GM21515 (cell line): ENCODE data around the gene RIOK1.
A peak's percentile ranks its signal among the peaks of the same experiment; 100 is the strongest.
"Not testable (repeated sequence)": the region's sequence is repeated elsewhere in the genome, so short reads cannot be mapped to it uniquely, and the experiment has no call there.

Source experiments
- ATAC-seq: cut with Tn5 transposase; IDR thresholded peaks from one replicate; pipeline ENCODE4 v1.9.1; 2021; ENCODE audit not compliant: unreplicated experiment

RIOK1 gene

GRCh38 chr6:7389451-7390225 lies at the start of gene RIOK1, which contains the start of gene CAGE1:
TSS of gene RIOK1 (plus strand) at chr6:7389808. CDS start at chr6:7390003, 195 bp downstream.
TSS of gene CAGE1 (minus strand) at chr6:7389742. CDS start at chr6:7387173, 2,569 bp downstream.
- ATAC-seq = peak; percentile 97

GRCh38 chr6:7341271-7341670 lies 48.3 kb upstream of the RIOK1 start:
- no peak for ATAC-seq

- no peak for ATAC-seq
Measured at GRCh38 chr6:7341989-7342742, 47.4 kb upstream of the RIOK1 start.

GRCh38 chr6:7343546-7344475 lies 45.8 kb upstream of the RIOK1 start:
- no peak for ATAC-seq

GRCh38 chr6:7344773-7345450 lies 44.7 kb upstream of the RIOK1 start:
- not testable (repeated sequence) for ATAC-seq

GRCh38 chr6:7347551-7347997 lies 42.0 kb upstream of the RIOK1 start:
- ATAC-seq = not testable (repeated sequence)

- ATAC-seq = not testable (repeated sequence)
Measured at GRCh38 chr6:7350591-7350990, 39.0 kb upstream of the RIOK1 start.

- not testable (repeated sequence) for ATAC-seq
Measured at GRCh38 chr6:7351916-7352315, 37.7 kb upstream of the RIOK1 start.

GRCh38 chr6:7367408-7367807 lies 22.2 kb upstream of the RIOK1 start:
- ATAC-seq = no peak

GRCh38 chr6:7373739-7374138 lies 15.9 kb upstream of the RIOK1 start:
- ATAC-seq = no peak

- ATAC-seq = no peak
Measured at GRCh38 chr6:7377961-7378360, 11.6 kb upstream of the RIOK1 start.

GRCh38 chr6:7378740-7379139 lies 10.9 kb upstream of the RIOK1 start:
- ATAC-seq = no peak

- ATAC-seq = no peak
Measured at GRCh38 chr6:7381092-7381491, 8.5 kb upstream of the RIOK1 start.

GRCh38 chr6:7389162-7389450 lies 502 bp upstream of the RIOK1 start:
- ATAC-seq = no peak

- ATAC-seq = peak; percentile 3
Measured at GRCh38 chr6:7390226-7390878, 744 bp downstream of the RIOK1 start.

GRCh38 chr6:7391151-7391550 lies 1.5 kb downstream of the RIOK1 start:
- ATAC-seq = no peak

- no peak for ATAC-seq
Measured at GRCh38 chr6:7392402-7392801, 2.8 kb downstream of the RIOK1 start.

GRCh38 chr6:7401075-7401474 lies 11.5 kb downstream of the RIOK1 start:
- no peak for ATAC-seq

- no peak for ATAC-seq
Measured at GRCh38 chr6:7402716-7403115, 13.1 kb downstream of the RIOK1 start.

- no peak for ATAC-seq
Measured at GRCh38 chr6:7404546-7404945, 14.9 kb downstream of the RIOK1 start.
